SK-N-SH treated with all-trans-retinoic acid at 6 μM for 48 hours (cell line): Measurements from ENCODE around the gene MYCN.

ENCODE experiments used
- ATAC-seq: fragments of 200-7000 bp; cut with Tn5 transposase; 3 replicates; pipeline ENCODE4 v1.9.1; 2020; ENCODE audit warnings: mild to moderate bottlenecking, moderate library complexity
- ARNTL ChIP-seq: fragments of 450-650 bp; formaldehyde crosslinking; IDR thresholded peaks from 2 replicates; pipeline ENCODE4 v1.5.0; 2020; ENCODE audit warnings: low read depth, mild to moderate bottlenecking, moderate library complexity, borderline replicate concordance
- BACH2 ChIP-seq: fragments of 250-450 bp; sonication (Bioruptor Pico); IDR thresholded peaks from 2 replicates; pipeline ENCODE4 v1.9.0; 2021; ENCODE audit warnings: mild to moderate bottlenecking, borderline replicate concordance
- CREB5 ChIP-seq: fragments of 250-450 bp; sonication (Bioruptor Pico); IDR thresholded peaks from 2 replicates; pipeline ENCODE4 v1.5.1; 2020; ENCODE audit warnings: low read depth, mild to moderate bottlenecking, moderate library complexity
- CSDC2 ChIP-seq: fragments of 250-450 bp; sonication (Bioruptor Pico); IDR thresholded peaks from 2 replicates; pipeline ENCODE4 v1.5.0; 2020; ENCODE audit warnings: mild to moderate bottlenecking, moderate library complexity
- CSRNP3 ChIP-seq: fragments of 250-450 bp; sonication (Bioruptor Pico); IDR thresholded peaks from 2 replicates; pipeline ENCODE4 v1.5.1; 2021; ENCODE audit warnings: mild to moderate bottlenecking, moderate library complexity
- ESRRG ChIP-seq: fragments of 250-450 bp; sonication (Bioruptor Pico); IDR thresholded peaks from 2 replicates; pipeline ENCODE4 v1.6.1; 2021; ENCODE audit warnings: mild to moderate bottlenecking
- GLIS3 ChIP-seq: fragments of 250-450 bp; sonication (Bioruptor Pico); IDR thresholded peaks from 2 replicates; pipeline ENCODE4 v1.5.0; 2020; ENCODE audit warnings: mild to moderate bottlenecking, moderate library complexity
- ISL1 ChIP-seq: fragments of 250-450 bp; sonication (Bioruptor Pico); IDR thresholded peaks from 2 replicates; pipeline ENCODE4 v2.1.2; 2022; ENCODE audit warnings: mild to moderate bottlenecking, moderate library complexity
- OSR1 ChIP-seq: fragments of 250-450 bp; sonication (Bioruptor Pico); IDR thresholded peaks from 2 replicates; pipeline ENCODE4 v1.8.0; 2022; ENCODE audit warnings: moderate library complexity, mild to moderate bottlenecking, inconsistent platforms
- PATZ1 ChIP-seq: fragments of 250-450 bp; sonication (Bioruptor Pico); IDR thresholded peaks from 2 replicates; pipeline ENCODE4 v1.8.0; 2020; ENCODE audit warnings: mild to moderate bottlenecking, moderate library complexity, borderline replicate concordance
- POU6F1 ChIP-seq: fragments of 250-450 bp; sonication (Bioruptor Pico); IDR thresholded peaks from 2 replicates; pipeline ENCODE4 v1.8.0; 2021; ENCODE audit warnings: low read depth, mild to moderate bottlenecking, moderate library complexity, borderline replicate concordance
- PPARA ChIP-seq: fragments of 250-450 bp; sonication (Bioruptor Pico); IDR thresholded peaks from 2 replicates; pipeline ENCODE4 v1.5.0; 2020; ENCODE audit warnings: mild to moderate bottlenecking, borderline replicate concordance
- RARB ChIP-seq: fragments of 250-450 bp; sonication (Bioruptor Pico); IDR thresholded peaks from 2 replicates; pipeline ENCODE4 v1.8.0; 2021; ENCODE audit warnings: mild to moderate bottlenecking, moderate library complexity
- SNAI2 ChIP-seq: fragments of 250-450 bp; sonication (Bioruptor Pico); IDR thresholded peaks from 2 replicates; pipeline ENCODE4 v1.5.0; 2020; ENCODE audit warnings: mild to moderate bottlenecking, moderate library complexity
- TCF4 ChIP-seq: fragments of 250-450 bp; sonication (Bioruptor Pico); IDR thresholded peaks from 2 replicates; pipeline ENCODE4 v1.8.0; 2021; ENCODE audit warnings: mild to moderate bottlenecking, moderate library complexity, borderline replicate concordance
- TOX ChIP-seq: fragments of 250-450 bp; sonication (Bioruptor Pico); IDR thresholded peaks from 2 replicates; pipeline ENCODE4 v1.8.0; 2021; ENCODE audit warnings: mild to moderate bottlenecking, moderate library complexity, borderline replicate concordance
- TSHZ2 ChIP-seq: fragments of 250-450 bp; sonication (Bioruptor Pico); IDR thresholded peaks from 2 replicates; pipeline ENCODE4 v1.5.0; 2020; ENCODE audit warnings: mild to moderate bottlenecking, moderate library complexity
- ZC3H10 ChIP-seq: fragments of 250-450 bp; sonication (Bioruptor Pico); IDR thresholded peaks from 2 replicates; pipeline ENCODE4 v1.5.1; 2021; ENCODE audit warnings: mild to moderate bottlenecking, moderate library complexity
- ZFP3 ChIP-seq: fragments of 250-450 bp; sonication (Bioruptor Pico); IDR thresholded peaks from 2 replicates; pipeline ENCODE4 v1.5.0; 2020; ENCODE audit warnings: mild to moderate bottlenecking, moderate library complexity
- ZFP30 ChIP-seq: fragments of 450-650 bp; formaldehyde crosslinking; IDR thresholded peaks from 2 replicates; pipeline ENCODE4 v1.5.0; 2022; ENCODE audit warnings: mild to moderate bottlenecking, moderate library complexity
- ZNF565 ChIP-seq: fragments of 450-650 bp; formaldehyde crosslinking; conservative IDR thresholded peaks from 2 replicates; pipeline ENCODE4 v1.5.0; 2020; ENCODE audit warnings: low read depth, mild to moderate bottlenecking, moderate library complexity
- ZNF70 ChIP-seq: fragments of 450-650 bp; formaldehyde crosslinking; IDR thresholded peaks from 2 replicates; pipeline ENCODE4 v1.5.0; 2020; ENCODE audit warnings: mild to moderate bottlenecking, moderate library complexity
- ZNF8 ChIP-seq: fragments of 450-650 bp; formaldehyde crosslinking; IDR thresholded peaks from 2 replicates; pipeline ENCODE4 v1.5.0; 2020; ENCODE audit warnings: mild to moderate bottlenecking, moderate library complexity

MYCN gene

GRCh38 chr2:15948704-15948957 lies 8.3 kb downstream of the MYCN start:
- TF ChIP-seq OSR1 (CRISPR knock-in tag) (no peak), CSDC2 (CRISPR knock-in tag) (no peak), ESRRG (no peak), ARNTL (CRISPR knock-in tag) (no peak), ISL1 (CRISPR knock-in tag) (no peak), CSRNP3 (CRISPR knock-in tag) (no peak), PATZ1 (CRISPR knock-in tag) (no peak), GLIS3 (no peak), PPARA (no peak), TSHZ2 (no peak), RARB (CRISPR knock-in tag) (no peak), POU6F1 (no peak), ZNF8 (no peak)
- ATAC-seq = no peak

- TF ChIP-seq TCF4 (CRISPR knock-in tag) = no peak
- no peak for TF ChIP-seq ZNF565 (CRISPR knock-in tag)
- no peak for TF ChIP-seq BACH2
- no peak for TF ChIP-seq TSHZ2
- TF ChIP-seq CSRNP3 (CRISPR knock-in tag) = no peak
- TF ChIP-seq ZNF70 (CRISPR knock-in tag) = no peak
- no peak for TF ChIP-seq TOX (CRISPR knock-in tag)
- TF ChIP-seq CREB5 (CRISPR knock-in tag) = no peak
- no peak for TF ChIP-seq ZNF8
- no peak for TF ChIP-seq ISL1 (CRISPR knock-in tag)
- no peak for TF ChIP-seq ZFP30
- no peak for TF ChIP-seq PATZ1 (CRISPR knock-in tag)
- no peak for TF ChIP-seq RARB (CRISPR knock-in tag)
- no peak for TF ChIP-seq POU6F1
- no peak for TF ChIP-seq ZC3H10 (CRISPR knock-in tag)
- no peak for TF ChIP-seq ESRRG
- TF ChIP-seq SNAI2 (CRISPR knock-in tag) = no peak
- TF ChIP-seq PPARA = no peak
- TF ChIP-seq ZFP3 = no peak
- ATAC-seq = no peak
Observed at GRCh38 chr2:15949126-15949525, 8.8 kb downstream of the MYCN start.
